GM21360 (cell line): ENCODE data around the gene BCL11A.
A peak's percentile ranks its signal among the peaks of the same experiment; 100 is the strongest.

Experiments used
- ATAC-seq: cut with Tn5 transposase; IDR thresholded peaks from one replicate; pipeline ENCODE4 v1.9.1; 2021; ENCODE audit warnings: mild to moderate bottlenecking, moderate library complexity; ENCODE audit not compliant: unreplicated experiment

The BCL11A gene

GRCh38 chr2:60559880-60560279 lies 6.4 kb upstream of the BCL11A start:
- ATAC-seq, result no peak

- ATAC-seq, result no peak
These were observed 5.1 kb upstream of the BCL11A start for GRCh38 chr2:60558536-60558935.

GRCh38 chr2:60557486-60557864 lies 4.0 kb upstream of the BCL11A start:
- ATAC-seq, result no peak

GRCh38 chr2:60556576-60557485 lies 3.4 kb upstream of the BCL11A start:
- ATAC-seq, result no peak

- ATAC-seq, result no peak
These were observed 2.7 kb upstream of the BCL11A start for GRCh38 chr2:60556175-60556574.

GRCh38 chr2:60555783-60556139 lies 2.3 kb upstream of the BCL11A start:
- ATAC-seq, result peak; percentile 12

GRCh38 chr2:60555066-60555782 lies 1.8 kb upstream of the BCL11A start:
- ATAC-seq, result peak; percentile 37

- ATAC-seq, result no peak
These were observed 1.2 kb upstream of the BCL11A start for GRCh38 chr2:60554646-60555065.

GRCh38 chr2:60554074-60554645 lies 706 bp upstream of the BCL11A start:
- no peak for ATAC-seq

GRCh38 chr2:60552851-60553494 lies 481 bp downstream of the BCL11A start:
- ATAC-seq, result no peak

- ATAC-seq, result no peak
These were observed 1.2 kb downstream of the BCL11A start for GRCh38 chr2:60552078-60552850.

- ATAC-seq, result no peak
These were observed 2.0 kb downstream of the BCL11A start for GRCh38 chr2:60551240-60552077.

GRCh38 chr2:60550984-60551239 lies 2.5 kb downstream of the BCL11A start:
- ATAC-seq, result no peak

GRCh38 chr2:60550178-60550983 lies 3.1 kb downstream of the BCL11A start:
- ATAC-seq, result peak; percentile 35

- peak; percentile 0 for ATAC-seq
These were observed 3.6 kb downstream of the BCL11A start for GRCh38 chr2:60549928-60550177.

GRCh38 chr2:60549238-60549927 lies 4.1 kb downstream of the BCL11A start:
- ATAC-seq, result no peak

- ATAC-seq, result no peak
These were observed 4.6 kb downstream of the BCL11A start for GRCh38 chr2:60548845-60549237.

- ATAC-seq, result no peak
These were observed 5.1 kb downstream of the BCL11A start for GRCh38 chr2:60548311-60548710.

- no peak for ATAC-seq
These were observed 5.6 kb downstream of the BCL11A start for GRCh38 chr2:60547841-60548240.
